ENCODE measurements around the gene WDR5B.
A peak's percentile ranks its signal among the peaks of the same experiment; 100 is the strongest.

- TF ChIP-seq JUND (IDR thresholded peaks at IDR 0.05) (no peak), CTCF (IDR thresholded peaks at IDR 0.05 in 2 of 3, conservative IDR thresholded peaks at IDR 0.05 in 1 of 3; ENCODE audit: borderline replicate concordance in 1 of 3, insufficient read depth in 1 of 3, low read depth in 2 of 3, low read length in 2 of 3) (no peak), EZH2 (IDR thresholded peaks at IDR 0.05) (no peak), POLR2A (IDR thresholded peaks at IDR 0.05; ENCODE audit: borderline replicate concordance, extremely low read depth, insufficient read depth, insufficient read length) (peak; percentile 64), REST (IDR thresholded peaks at IDR 0.05; ENCODE audit: low read depth) (no peak), RAD21 (IDR thresholded peaks at IDR 0.05; ENCODE audit: low read depth) (no peak), SP1 (IDR thresholded peaks at IDR 0.05; ENCODE audit: low read depth) (peak; percentile 43; the same call in 1 of the 2 replicates), SIN3A (IDR thresholded peaks at IDR 0.05; ENCODE audit: low read depth) (peak; percentile 66)
Observed at GRCh38 chr3:122382888-122383666, 32.8 kb downstream of the WDR5B start, which contains the start of gene MIX23.
